ENCODE results near the gene NSUN2. TPM values are rescaled to one million over a fixed set of nuclear protein-coding genes. Genes with fewer than 3 reads are reported as not detected.

NSUN2 gene
- polyA plus RNA-seq, 2 of the 4 experiments (the other 2 are of a cell fraction): 95.7 to 101 TPM

DNA sequence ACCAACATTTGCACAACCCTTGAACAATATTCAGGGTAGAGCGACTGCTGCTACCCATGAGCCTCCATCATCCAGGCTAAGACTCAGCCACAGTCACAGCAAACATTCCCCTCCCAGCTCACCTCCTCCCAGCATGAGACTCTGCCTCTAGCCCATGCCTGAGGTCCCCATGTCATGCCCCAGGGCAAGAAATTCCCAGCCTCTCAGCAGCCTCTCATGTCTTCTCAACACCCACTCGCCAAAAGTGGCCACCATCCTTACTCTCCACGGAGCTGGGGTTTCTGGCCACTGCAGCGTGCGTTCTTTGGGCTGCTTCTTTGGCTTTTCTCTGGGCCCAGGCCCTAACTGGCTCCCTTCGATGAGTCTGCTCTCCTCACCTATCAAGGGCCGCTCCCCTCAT lies 82.2 kb downstream of the NSUN2 start:
- POLR2A ChIA-PET: interaction anchor here (0.5 kb wide), 1 partner anchor 327 kb away, joined by 3 read pairs; no protein-coding TSS in a partner anchor
- DNase-seq (ENCODE audit: low read depth in 1 of 2, low spot score in 1 of 2) (no peak), ATAC-seq (no peak), FAIRE-seq (no peak)
- Histone ChIP-seq H3K4me1 (no peaks in the 10 kb centered on the region), H3K9me3 (no peaks in the 10 kb centered on the region), H3K4me2 (no peak overlapping the region), H3K4me3 (no peak overlapping the region), H3K27ac (no peak overlapping the region)
- CTCF ChIA-PET: interaction anchor here (0.6 to 1.0 kb wide), 2 partner anchors 24 to 668 kb away, joined by 3 read pairs; no protein-coding TSS in a partner anchor
- TF ChIP-seq CBX8 (IDR thresholded peaks at IDR 0.05): no peak
- TF ChIP-seq REST (IDR thresholded peaks at IDR 0.05): no peak
- no peak for TF ChIP-seq MAZ (IDR thresholded peaks at IDR 0.05; ENCODE audit: borderline replicate concordance, low read depth, low read length)
- TF ChIP-seq HDAC2 (IDR thresholded peaks at IDR 0.05): no peak
- no peak for TF ChIP-seq ESRRA (IDR thresholded peaks at IDR 0.05; ENCODE audit: borderline replicate concordance, low read length)
- TF ChIP-seq SMC3 (IDR thresholded peaks at IDR 0.05): no peak
- TF ChIP-seq CEBPB (IDR thresholded peaks at IDR 0.05): no peak
- TF ChIP-seq PHF8 (IDR thresholded peaks at IDR 0.05; ENCODE audit: borderline replicate concordance, low read depth): no peak
- TF ChIP-seq GATA3 (IDR thresholded peaks at IDR 0.05; ENCODE audit: borderline replicate concordance): no peak
- no peak for TF ChIP-seq MAX (IDR thresholded peaks at IDR 0.05)
- TF ChIP-seq MAFK (IDR thresholded peaks at IDR 0.05; ENCODE audit: partially characterized antibody): no peak
- TF ChIP-seq, protein P1, sequence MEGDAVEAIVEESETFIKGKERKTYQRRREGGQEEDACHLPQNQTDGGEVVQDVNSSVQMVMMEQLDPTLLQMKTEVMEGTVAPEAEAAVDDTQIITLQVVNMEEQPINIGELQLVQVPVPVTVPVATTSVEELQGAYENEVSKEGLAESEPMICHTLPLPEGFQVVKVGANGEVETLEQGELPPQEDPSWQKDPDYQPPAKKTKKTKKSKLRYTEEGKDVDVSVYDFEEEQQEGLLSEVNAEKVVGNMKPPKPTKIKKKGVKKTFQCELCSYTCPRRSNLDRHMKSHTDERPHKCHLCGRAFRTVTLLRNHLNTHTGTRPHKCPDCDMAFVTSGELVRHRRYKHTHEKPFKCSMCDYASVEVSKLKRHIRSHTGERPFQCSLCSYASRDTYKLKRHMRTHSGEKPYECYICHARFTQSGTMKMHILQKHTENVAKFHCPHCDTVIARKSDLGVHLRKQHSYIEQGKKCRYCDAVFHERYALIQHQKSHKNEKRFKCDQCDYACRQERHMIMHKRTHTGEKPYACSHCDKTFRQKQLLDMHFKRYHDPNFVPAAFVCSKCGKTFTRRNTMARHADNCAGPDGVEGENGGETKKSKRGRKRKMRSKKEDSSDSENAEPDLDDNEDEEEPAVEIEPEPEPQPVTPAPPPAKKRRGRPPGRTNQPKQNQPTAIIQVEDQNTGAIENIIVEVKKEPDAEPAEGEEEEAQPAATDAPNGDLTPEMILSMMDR (IDR thresholded peaks at IDR 0.05): no peak
- no peak for TF ChIP-seq FOSL2 (IDR thresholded peaks at IDR 0.05)
- no peak for TF ChIP-seq FOSL2 (CRISPR knock-in tag; IDR thresholded peaks at IDR 0.05)
- no peak for TF ChIP-seq ZFP36 (IDR thresholded peaks at IDR 0.05; ENCODE audit: borderline replicate concordance, partially characterized antibody)
- WGBS (ENCODE audit: missing lambda C conversion rate): 23% methylated on average over 7 of the region's 7 CpGs

Other genes starting within 250 kb of the NSUN2 start
- 0.04 and 0.05 TPM in 2 replicates for gene UBE2QL1, start 184.2 kb downstream of the NSUN2 start, polyA plus RNA-seq (2011; rRNA removed)
- 0.04 to 0.07 TPM in 2 of 3 replicates, not detected in the other for gene UBE2QL1, start 184.2 kb downstream of the NSUN2 start, polyA plus RNA-seq (2017; fragmentation: RNase III; extraction: RNeasy Plus Mini Kit Qiagen cat#74134 plus additional on column Dnase treatment)
- gene SRD5A1, start 396 bp upstream of the NSUN2 start, polyA plus RNA-seq (2011; rRNA removed): 25.4 and 28.1 TPM in 2 replicates
- gene SRD5A1, start 396 bp upstream of the NSUN2 start, polyA plus RNA-seq (2017; fragmentation: RNase III; extraction: RNeasy Plus Mini Kit Qiagen cat#74134 plus additional on column Dnase treatment): 9.7 to 12.2 TPM (median 11.1 TPM) in 3 replicates
- gene TENT4A, start 80.4 kb upstream of the NSUN2 start, polyA plus RNA-seq (2011; rRNA removed): 7.2 and 11.8 TPM in 2 replicates
- gene TENT4A, start 80.4 kb upstream of the NSUN2 start, polyA plus RNA-seq (2017; fragmentation: RNase III; extraction: RNeasy Plus Mini Kit Qiagen cat#74134 plus additional on column Dnase treatment): 15.2 to 18.8 TPM (median 16.4 TPM) in 3 replicates